ENCODE measurements around the gene ZNF93.
"Not testable (repeated sequence)": the region's sequence is repeated elsewhere in the genome, so short reads cannot be mapped to it uniquely, and the experiment has no call there.

Gene ZNF93

DNA sequence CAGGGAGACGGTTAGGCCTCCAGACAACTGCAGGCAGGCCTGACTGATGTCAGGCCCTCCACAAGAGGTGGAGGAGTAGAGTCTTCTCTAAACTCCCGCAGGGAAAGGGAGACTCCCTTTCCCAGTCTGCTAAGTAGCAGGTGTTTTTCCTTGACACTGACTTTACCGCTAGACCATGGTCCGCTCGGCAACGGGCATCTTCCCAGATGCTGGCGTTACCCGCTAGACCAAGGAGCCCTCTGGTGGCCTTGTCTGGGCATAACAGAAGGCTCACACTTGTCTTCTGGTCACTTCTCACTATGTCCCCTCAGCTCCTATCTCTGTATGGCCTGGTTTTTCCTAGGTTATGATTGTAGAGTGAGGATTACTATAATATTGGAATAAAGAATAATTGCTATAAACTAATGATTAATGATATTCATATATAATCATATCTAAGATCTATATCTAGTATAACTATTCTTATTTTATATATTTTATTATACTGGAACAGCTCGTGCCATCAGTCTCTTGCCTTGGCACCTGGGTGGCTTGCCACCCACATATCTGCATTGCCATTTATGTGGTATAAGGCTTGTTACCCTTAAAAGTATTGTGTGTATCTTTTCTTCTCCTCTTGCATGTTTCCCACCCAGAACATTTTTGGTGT, 58.5 kb downstream of the ZNF93 start:
- H3K36me3 Mint-ChIP-seq (ENCODE audit: low read depth); H3K27me3 Mint-ChIP-seq (ENCODE audit: low read depth); H3K4me1 Mint-ChIP-seq (ENCODE audit: low read depth); H3K27ac Mint-ChIP-seq; H3K4me3 Mint-ChIP-seq: not testable (repeated sequence)
- H3K9me3 Mint-ChIP-seq = peaks cover 33% of the 10 kb centered on the region

DNA sequence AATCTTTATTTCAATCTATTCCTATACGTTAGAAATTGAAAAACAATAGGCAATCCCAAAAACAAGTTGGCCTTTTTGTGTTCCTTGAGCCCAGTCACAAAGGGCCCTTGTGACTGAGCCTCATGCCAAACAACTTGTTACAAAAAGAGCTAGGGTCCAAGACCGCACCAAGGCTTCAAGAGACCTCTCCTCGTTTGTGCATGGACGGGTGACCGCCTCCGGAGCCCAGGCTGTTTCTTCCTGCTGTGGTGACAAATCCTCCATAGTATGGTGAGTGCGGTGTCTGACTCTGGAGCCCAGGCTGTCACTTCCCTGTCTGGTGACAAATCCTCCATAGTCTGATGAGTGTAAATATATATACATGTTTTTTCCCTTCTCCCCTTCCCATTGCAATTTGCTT, 63.7 kb downstream of the ZNF93 start:
- Mint-ChIP-seq H3K27ac (no peak overlapping the region), H3K27me3 (ENCODE audit: low read depth) (no peaks in the 10 kb centered on the region), H3K4me1 (ENCODE audit: low read depth) (no peaks in the 10 kb centered on the region), H3K9me3 (peaks cover 62% of the 10 kb centered on the region), H3K36me3 (ENCODE audit: low read depth) (peaks cover 1% of the 10 kb centered on the region), H3K4me3 (no peak overlapping the region)

DNA sequence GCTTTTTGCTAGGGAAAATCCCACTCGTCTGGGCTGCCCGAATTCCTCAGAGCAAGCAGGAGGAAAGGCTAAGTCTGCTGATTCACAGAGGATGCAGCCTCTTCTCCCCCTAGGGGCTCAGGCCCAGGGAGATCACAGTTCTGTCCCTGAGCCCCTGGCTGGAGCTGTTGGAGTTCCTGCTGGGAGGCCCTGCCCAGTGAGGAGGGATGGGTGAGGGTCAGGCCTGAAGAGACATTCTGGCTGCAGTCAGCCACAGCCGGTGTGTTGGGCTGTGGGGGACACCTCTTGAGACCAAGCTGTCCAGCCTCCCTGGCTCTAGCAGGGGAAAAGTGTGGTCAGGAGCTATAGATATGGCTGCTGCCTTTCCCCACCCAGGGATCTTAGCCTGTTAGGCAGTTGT, 65.4 kb downstream of the ZNF93 start:
- not testable (repeated sequence) for H3K4me3 Mint-ChIP-seq; H3K4me1 Mint-ChIP-seq (ENCODE audit: low read depth); H3K27ac Mint-ChIP-seq; H3K36me3 Mint-ChIP-seq (ENCODE audit: low read depth); H3K27me3 Mint-ChIP-seq (ENCODE audit: low read depth)
- peaks cover 74% of the 10 kb centered on the region for H3K9me3 Mint-ChIP-seq

DNA sequence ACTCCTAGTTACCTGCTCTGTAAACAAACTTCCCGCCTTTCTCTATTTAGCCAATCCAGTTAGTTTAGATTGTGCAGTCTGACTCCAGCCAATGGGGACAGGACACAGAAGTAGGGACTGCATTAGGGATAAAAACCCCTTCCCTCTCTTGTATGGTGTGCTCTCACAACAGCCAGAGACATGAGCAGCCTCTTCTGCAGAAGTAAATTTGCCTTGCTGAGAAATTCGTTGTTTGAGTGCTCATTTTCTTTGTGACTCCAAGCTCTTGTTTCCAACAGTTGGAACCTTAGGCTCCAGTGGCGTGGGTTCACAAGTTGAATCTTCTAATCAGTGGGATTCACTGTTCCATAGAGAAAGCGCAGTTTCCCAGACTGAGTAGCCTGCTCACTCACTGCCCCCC, 66.1 kb downstream of the ZNF93 start:
- Mint-ChIP-seq H3K4me1 (ENCODE audit: low read depth) (no peaks in the 10 kb centered on the region), H3K27me3 (ENCODE audit: low read depth) (no peaks in the 10 kb centered on the region), H3K9me3 (peaks cover 82% of the 10 kb centered on the region), H3K36me3 (ENCODE audit: low read depth) (peaks cover 1% of the 10 kb centered on the region), H3K4me3 (no peak overlapping the region), H3K27ac (no peak overlapping the region)
